PFSK-1 (cell line): ENCODE results near the gene NCOR1.

Experiments
- FOXP2 ChIP-seq: optimal IDR thresholded peaks from 2 replicates; pipeline ENCODE3; 2011; ENCODE audit warnings: borderline replicate concordance, control low read depth, inconsistent platforms; ENCODE audit not compliant: insufficient read depth; ENCODE audit errors: extremely low read length, extremely low read depth
- POLR2AphosphoS5 ChIP-seq: IDR thresholded peaks from 2 replicates; pipeline ENCODE4 v1.6.1; 2012; ENCODE audit warnings: low read depth, mild to moderate bottlenecking, control low read depth, low read length, moderate library complexity
- SIN3A ChIP-seq: IDR thresholded peaks from 2 replicates; pipeline ENCODE4 v1.6.1; 2012; ENCODE audit warnings: mild to moderate bottlenecking, low read length, moderate library complexity, borderline replicate concordance; ENCODE audit not compliant: insufficient read depth
- TAF1 ChIP-seq: IDR thresholded peaks from 2 replicates; pipeline ENCODE4 v1.6.1; 2012; ENCODE audit warnings: low read length, control low read depth, borderline replicate concordance; ENCODE audit not compliant: insufficient read depth
- TF ChIP-seq, protein P1 (sequence below), 2 experiments: IDR thresholded peaks; 2 replicates each; pipeline versions ENCODE4 v1.6.1 to v1.8.0; 2011 to 2012; ENCODE audit warnings: low read depth in 2 of 2, low read length in 2 of 2, control low read depth in 1 of 2, inconsistent platforms in 1 of 2, mild to moderate bottlenecking in 1 of 2, moderate library complexity in 1 of 2; ENCODE audit not compliant: insufficient read depth in 1 of 2

NCOR1 gene

GRCh38 chr17:16150251-16150856 lies 65.0 kb downstream of the NCOR1 start:
- TF ChIP-seq POLR2AphosphoS5 (no peak), FOXP2 (no peak), TAF1 (no peak), SIN3A (no peak)
- TF ChIP-seq, protein P1, sequence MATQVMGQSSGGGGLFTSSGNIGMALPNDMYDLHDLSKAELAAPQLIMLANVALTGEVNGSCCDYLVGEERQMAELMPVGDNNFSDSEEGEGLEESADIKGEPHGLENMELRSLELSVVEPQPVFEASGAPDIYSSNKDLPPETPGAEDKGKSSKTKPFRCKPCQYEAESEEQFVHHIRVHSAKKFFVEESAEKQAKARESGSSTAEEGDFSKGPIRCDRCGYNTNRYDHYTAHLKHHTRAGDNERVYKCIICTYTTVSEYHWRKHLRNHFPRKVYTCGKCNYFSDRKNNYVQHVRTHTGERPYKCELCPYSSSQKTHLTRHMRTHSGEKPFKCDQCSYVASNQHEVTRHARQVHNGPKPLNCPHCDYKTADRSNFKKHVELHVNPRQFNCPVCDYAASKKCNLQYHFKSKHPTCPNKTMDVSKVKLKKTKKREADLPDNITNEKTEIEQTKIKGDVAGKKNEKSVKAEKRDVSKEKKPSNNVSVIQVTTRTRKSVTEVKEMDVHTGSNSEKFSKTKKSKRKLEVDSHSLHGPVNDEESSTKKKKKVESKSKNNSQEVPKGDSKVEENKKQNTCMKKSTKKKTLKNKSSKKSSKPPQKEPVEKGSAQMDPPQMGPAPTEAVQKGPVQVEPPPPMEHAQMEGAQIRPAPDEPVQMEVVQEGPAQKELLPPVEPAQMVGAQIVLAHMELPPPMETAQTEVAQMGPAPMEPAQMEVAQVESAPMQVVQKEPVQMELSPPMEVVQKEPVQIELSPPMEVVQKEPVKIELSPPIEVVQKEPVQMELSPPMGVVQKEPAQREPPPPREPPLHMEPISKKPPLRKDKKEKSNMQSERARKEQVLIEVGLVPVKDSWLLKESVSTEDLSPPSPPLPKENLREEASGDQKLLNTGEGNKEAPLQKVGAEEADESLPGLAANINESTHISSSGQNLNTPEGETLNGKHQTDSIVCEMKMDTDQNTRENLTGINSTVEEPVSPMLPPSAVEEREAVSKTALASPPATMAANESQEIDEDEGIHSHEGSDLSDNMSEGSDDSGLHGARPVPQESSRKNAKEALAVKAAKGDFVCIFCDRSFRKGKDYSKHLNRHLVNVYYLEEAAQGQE (IDR thresholded peaks at IDR 0.05; ENCODE audit: insufficient read depth in 1 of 2, low read depth in 2 of 2, low read length in 2 of 2) = no peak

GRCh38 chr17:16148596-16148995 lies 66.7 kb downstream of the NCOR1 start:
- no peak for TF ChIP-seq POLR2AphosphoS5
- no peak for TF ChIP-seq SIN3A
- TF ChIP-seq FOXP2 = no peak

DNA sequence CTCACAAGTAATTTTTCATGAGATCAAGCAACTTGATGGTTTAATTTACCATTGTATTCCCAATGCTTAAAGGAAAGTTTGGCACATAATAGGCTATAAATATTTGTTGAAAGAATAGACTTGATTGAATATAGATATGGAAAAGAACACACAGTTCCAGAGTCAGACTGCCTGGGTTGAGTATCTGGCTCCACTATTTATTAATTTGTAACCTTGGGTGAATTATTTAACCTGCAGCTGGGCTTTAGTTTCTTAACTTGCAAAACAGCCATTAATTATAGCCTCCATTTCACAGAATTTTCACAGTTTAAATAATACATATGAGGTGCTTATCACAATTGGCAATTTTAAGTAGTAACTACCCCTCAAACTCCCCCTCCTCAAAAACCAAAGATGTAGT lies 73.6 kb downstream of the NCOR1 start:
- TF ChIP-seq SIN3A (no peak), POLR2AphosphoS5 (no peak), FOXP2 (no peak), TAF1 (no peak)
- TF ChIP-seq, protein P1 (IDR thresholded peaks at IDR 0.05; ENCODE audit: insufficient read depth in 1 of 2, low read depth in 2 of 2, low read length in 2 of 2) = no peak

DNA sequence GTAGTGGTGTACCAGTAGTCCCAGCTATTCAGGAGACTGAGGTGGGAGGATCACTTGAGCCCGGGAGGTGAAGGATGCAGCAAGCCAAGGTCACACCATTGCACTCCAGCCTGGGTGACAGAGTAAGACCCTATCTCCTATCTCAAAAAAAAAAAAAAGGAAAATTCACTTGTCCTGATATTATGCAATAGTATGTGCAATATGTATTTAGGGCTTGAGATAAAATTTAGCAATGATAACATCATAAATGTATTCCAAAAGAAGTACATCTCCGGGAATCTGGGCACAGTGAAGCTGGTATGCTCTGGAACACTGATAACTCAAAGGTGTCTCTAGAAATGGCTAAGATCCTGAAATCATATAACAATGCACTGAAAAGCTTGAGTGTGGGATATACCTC lies 74.5 kb downstream of the NCOR1 start:
- TF ChIP-seq, protein P1 (IDR thresholded peaks at IDR 0.05; ENCODE audit: insufficient read depth in 1 of 2, low read depth in 2 of 2, low read length in 2 of 2) = no peak
- TF ChIP-seq TAF1 (no peak), POLR2AphosphoS5 (no peak), SIN3A (no peak), FOXP2 (no peak)

DNA sequence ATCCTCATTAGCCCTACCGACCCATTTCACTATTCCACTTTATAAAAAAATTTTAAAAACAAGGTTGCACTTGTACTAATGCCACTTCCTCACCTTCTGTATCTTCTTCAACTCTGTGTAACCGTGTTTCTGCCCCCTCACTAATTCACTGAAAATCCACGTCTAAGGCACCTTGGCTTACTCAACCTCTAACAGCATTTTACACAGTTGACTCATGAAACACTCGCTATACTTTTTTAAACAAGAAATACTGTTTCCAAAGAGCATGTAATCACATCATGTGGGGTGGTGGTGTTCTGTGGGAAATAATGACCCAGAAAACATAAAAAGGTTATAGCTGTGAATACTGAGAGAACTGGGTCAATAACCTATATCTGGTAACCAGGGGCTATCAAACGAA lies 79.9 kb downstream of the NCOR1 start:
- TF ChIP-seq, protein P1 (IDR thresholded peaks at IDR 0.05; ENCODE audit: insufficient read depth in 1 of 2, low read depth in 2 of 2, low read length in 2 of 2) = no peak
- TF ChIP-seq POLR2AphosphoS5 = no peak
- no peak for TF ChIP-seq TAF1
